Upper lobe of left lung (tissue), 6 donors: ENCODE results near the gene MACROD1. TPM values are rescaled to one million over a fixed set of nuclear protein-coding genes. Genes with fewer than 3 reads are reported as not detected.

ENCODE experiments used
- ATAC-seq, 2 donors: fragments of 200-7000 bp; cut with Tn5 transposase; one replicate each; pipeline ENCODE4 v1.9.1; 2022; ENCODE audit warnings: mild to moderate bottlenecking in 2 of 2, moderate library complexity in 2 of 2; ENCODE audit not compliant: low FRiP score in 2 of 2
- DNase-seq, 2 donors: peaks; one replicate each; pipeline ENCODE4 v3.0.0-alpha.2; 2019 to 2020
- H3K27ac ChIP-seq, 4 donors: fragments of 200-600 bp; sonication (generic); one replicate each; pipeline ENCODE4 v1.5.1; 2016 to 2019
- H3K27me3 ChIP-seq, 4 donors: fragments of 200-600 bp; sonication (generic); one replicate each; pipeline ENCODE4 v1.5.1; 2017 to 2019
- H3K36me3 ChIP-seq, 4 donors: fragments of 200-600 bp; sonication (generic); one replicate each; pipeline ENCODE4 v1.5.1; 2016 to 2019
- H3K4me1 ChIP-seq, 4 donors: fragments of 200-600 bp; sonication (generic); one replicate each; pipeline ENCODE4 v1.5.1; 2018 to 2019
- H3K4me3 ChIP-seq, 4 donors: fragments of 200-600 bp; sonication (generic); one replicate each; pipeline ENCODE4 v1.5.1; 2017 to 2019; ENCODE audit warnings: mild to moderate bottlenecking in 2 of 4, moderate library complexity in 1 of 4
- H3K9me3 ChIP-seq, 4 donors: fragments of 200-600 bp; sonication (generic); one replicate each; pipeline ENCODE4 v1.5.1; 2018 to 2019
- EP300 ChIP-seq, 4 donors: sonication (generic); formaldehyde crosslinking; IDR thresholded peaks; one replicate each; pipeline ENCODE4 v1.5.1; 2017; ENCODE audit warnings: antibody characterized with exemption in 4 of 4, control low read depth in 2 of 4
- POLR2A ChIP-seq, 4 donors: fragments of 450-650 bp; IDR thresholded peaks; one replicate each; pipeline ENCODE4 v1.5.1; 2016 to 2017; ENCODE audit warnings: antibody characterized with exemption in 4 of 4, mild to moderate bottlenecking in 2 of 4
- POLR2AphosphoS5 ChIP-seq, 2 donors: sonication (generic); formaldehyde crosslinking; IDR thresholded peaks; one replicate each; pipeline ENCODE4 v1.5.1; 2017; ENCODE audit warnings: antibody characterized with exemption in 2 of 2
- WGBS, 2 donors: methylation state at CpG; one replicate each; pipeline ENCODE4 v1.1.5; 2017 to 2018; 5-methylcytosine and 5-hydroxymethylcytosine counted together
- total RNA-seq, 6 donors: library from RNA; depleted of rRNA in 4 of 6; stranded (reverse); fragments of >200 nt in 4 of 6; gene quantifications; one replicate each; pipeline versions ENCODE4 v1.1.0 to v1.2.1, GENCODE V29; 2016 to 2021
- TF ChIP-seq, protein P1 (sequence below), 6 experiments: fragments of 450-650 bp in 4 of 6; fragments of 200-600 bp in 2 of 6; sonication (generic) in 2 of 6; IDR thresholded peaks; one replicate each; pipeline ENCODE4 v1.5.1; 2016 to 2019; ENCODE audit warnings: antibody characterized with exemption in 6 of 6
- donor health status: DM: no; HTN: no; CAD: no; lungs with moderate emphysema.
- donor health status: DM: no; HTN: yes; CAD: no; lungs with severe emphysema.

MACROD1 gene
- total RNA-seq, 6 donors from 2014 or later: 16.7 to 59.7 (median 33.5) TPM

DNA sequence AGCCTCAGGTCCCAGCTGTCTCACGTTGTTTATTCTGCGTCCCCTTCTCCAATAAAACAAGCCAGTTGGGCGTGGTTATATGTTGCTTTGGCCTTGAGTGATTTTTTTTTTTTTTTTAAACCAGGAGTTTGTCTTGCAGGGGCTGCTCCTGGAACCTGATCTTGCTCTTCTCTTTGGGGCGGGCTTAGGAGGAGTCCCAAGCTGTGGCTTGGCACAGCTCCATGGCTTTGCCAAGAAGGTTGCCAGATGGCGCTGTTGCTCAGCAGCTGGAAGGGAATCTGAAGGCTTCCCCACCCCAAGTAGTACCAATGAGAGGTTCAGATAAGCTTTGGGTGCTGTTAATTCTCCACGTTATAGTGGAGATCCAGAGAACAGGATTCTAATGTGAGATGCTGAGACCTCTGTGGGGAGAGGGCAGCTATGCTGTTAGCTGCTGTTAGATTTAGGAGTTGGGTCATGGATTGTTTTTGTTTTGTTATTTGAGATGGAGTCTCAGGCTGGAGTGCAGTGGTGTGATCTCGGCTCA, 38.6 kb upstream of the MACROD1 start:
- peaks cover 24 to 47% (median 36%) of the 10 kb centered on the region in 4 donors for H3K4me1 ChIP-seq
- H3K27ac ChIP-seq: peak overlapping the region in 2 of 4 donors; percentile 93 to 94

DNA sequence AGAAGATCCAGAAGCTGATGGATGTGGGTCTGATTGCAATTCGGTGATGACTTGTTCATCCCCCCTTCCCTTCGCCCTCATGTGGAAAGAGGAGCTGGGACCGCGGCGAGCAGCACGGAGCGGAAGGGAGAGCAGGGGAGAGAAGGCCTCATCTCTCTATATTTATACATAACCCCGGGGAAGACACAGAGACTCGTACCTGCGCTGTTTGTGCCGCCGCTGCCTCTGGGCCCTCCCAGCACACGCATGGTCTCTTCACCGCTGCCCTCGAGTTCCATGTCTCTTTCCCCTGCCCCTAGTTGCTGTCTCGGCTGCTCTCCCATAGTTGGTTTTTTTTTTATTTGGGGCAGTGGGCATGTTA, 38.1 kb upstream of the MACROD1 start:
- ATAC-seq: no peak
- peaks cover 20 to 58% (median 43%) of the 10 kb centered on the region in 4 donors for H3K36me3 ChIP-seq
- DNase-seq: peak in 1 of 2 donors; percentile 68
- H3K27ac ChIP-seq: peak overlapping the region in 1 of 4 donors; percentile 93
- 89 to 91% methylated on average over 16 of the region's 16 CpGs for WGBS, 2 donors
- no peak for TF ChIP-seq EP300 (IDR thresholded peaks at IDR 0.05)
- TF ChIP-seq, protein P1, sequence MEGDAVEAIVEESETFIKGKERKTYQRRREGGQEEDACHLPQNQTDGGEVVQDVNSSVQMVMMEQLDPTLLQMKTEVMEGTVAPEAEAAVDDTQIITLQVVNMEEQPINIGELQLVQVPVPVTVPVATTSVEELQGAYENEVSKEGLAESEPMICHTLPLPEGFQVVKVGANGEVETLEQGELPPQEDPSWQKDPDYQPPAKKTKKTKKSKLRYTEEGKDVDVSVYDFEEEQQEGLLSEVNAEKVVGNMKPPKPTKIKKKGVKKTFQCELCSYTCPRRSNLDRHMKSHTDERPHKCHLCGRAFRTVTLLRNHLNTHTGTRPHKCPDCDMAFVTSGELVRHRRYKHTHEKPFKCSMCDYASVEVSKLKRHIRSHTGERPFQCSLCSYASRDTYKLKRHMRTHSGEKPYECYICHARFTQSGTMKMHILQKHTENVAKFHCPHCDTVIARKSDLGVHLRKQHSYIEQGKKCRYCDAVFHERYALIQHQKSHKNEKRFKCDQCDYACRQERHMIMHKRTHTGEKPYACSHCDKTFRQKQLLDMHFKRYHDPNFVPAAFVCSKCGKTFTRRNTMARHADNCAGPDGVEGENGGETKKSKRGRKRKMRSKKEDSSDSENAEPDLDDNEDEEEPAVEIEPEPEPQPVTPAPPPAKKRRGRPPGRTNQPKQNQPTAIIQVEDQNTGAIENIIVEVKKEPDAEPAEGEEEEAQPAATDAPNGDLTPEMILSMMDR (IDR thresholded peaks at IDR 0.05): no peak
- TF ChIP-seq POLR2A (IDR thresholded peaks at IDR 0.05): no peak
- TF ChIP-seq POLR2AphosphoS5 (IDR thresholded peaks at IDR 0.05): no peak
- H3K27me3 ChIP-seq: no peaks in the 10 kb centered on the region
- no peaks in the 10 kb centered on the region for H3K9me3 ChIP-seq
- H3K4me1 ChIP-seq: peaks cover 24 to 46% (median 36%) of the 10 kb centered on the region in 4 donors
- no peak overlapping the region for H3K4me3 ChIP-seq

More for the DNA sequence above, 38.6 kb upstream of the MACROD1 start:
- TF ChIP-seq EP300 (IDR thresholded peaks at IDR 0.05) (no peak), POLR2AphosphoS5 (IDR thresholded peaks at IDR 0.05) (peak; percentile 56 to 64), POLR2A (IDR thresholded peaks at IDR 0.05) (no peak)
- TF ChIP-seq, protein P1 (IDR thresholded peaks at IDR 0.05): peak; percentile 66 to 88 (median 71)
- no peaks in the 10 kb centered on the region for H3K9me3 ChIP-seq
- ATAC-seq: peak; percentile 69 to 74
- H3K4me3 ChIP-seq: no peak overlapping the region
- H3K36me3 ChIP-seq: peaks cover 20 to 54% (median 41%) of the 10 kb centered on the region in 4 donors
- H3K27me3 ChIP-seq: no peaks in the 10 kb centered on the region
- DNase-seq: peak in 1 of 2 donors; percentile 95
- WGBS, 2 donors: 31 to 36% methylated on average over 7 of the region's 7 CpGs

DNA sequence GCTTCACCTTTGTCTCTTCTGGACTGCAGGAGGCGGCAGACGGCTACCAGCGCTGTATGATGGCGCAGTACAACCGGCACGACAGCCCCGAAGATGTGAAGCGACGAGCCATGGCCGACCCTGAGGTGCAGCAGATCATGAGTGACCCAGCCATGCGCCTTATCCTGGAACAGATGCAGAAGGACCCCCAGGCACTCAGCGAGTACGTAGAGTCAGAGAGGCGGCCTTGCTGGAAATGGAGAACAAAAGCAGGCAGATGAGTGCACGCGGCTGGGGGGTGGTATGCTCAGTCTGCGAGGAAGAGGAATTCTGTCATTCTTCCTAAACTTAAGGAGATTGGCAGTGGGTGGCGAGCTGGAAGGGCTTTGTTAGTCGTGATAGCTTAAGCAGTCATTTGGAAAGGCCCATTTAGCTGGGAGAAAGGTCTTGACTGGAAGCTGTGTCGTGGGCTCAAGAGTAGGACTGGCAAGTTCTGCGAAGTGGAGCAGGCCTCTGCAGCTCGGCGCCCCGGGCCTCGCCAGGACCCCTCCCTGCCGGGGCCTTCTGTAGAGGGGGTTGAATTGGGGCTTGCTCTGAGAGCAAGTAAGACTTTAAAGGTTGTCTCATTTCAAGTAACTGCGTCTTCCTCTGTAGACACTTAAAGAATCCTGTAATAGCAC, 37.6 kb upstream of the MACROD1 start:
- WGBS, 2 donors: 92 to 93% methylated on average over 27 of the region's 27 CpGs

DNA sequence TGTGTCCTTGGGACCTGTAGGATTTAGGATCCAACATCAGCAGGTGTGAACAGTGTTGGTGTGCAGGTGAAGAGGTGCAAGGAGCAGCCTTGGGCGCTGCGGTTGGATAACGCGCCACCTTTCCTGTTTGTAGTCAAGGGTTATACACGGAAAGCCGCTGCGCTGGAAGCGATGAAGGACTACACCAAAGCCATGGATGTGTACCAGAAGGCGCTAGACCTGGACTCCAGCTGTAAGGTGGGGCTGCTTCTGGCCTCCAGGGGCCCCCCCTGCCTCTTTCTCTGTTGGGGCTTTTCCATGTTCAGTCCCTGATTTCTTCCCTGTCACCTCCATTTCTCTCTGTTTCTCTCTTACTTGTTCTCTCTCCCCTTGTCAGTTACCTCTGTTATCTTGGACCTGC, 37.1 kb upstream of the MACROD1 start:
- Histone ChIP-seq H3K27ac (no peak overlapping the region), H3K36me3 (peaks cover 23 to 69% (median 53%) of the 10 kb centered on the region in 4 donors), H3K9me3 (no peaks in the 10 kb centered on the region), H3K27me3 (no peaks in the 10 kb centered on the region), H3K4me1 (peaks cover 17 to 36% (median 28%) of the 10 kb centered on the region in 4 donors), H3K4me3 (no peak overlapping the region)
- TF ChIP-seq POLR2AphosphoS5 (IDR thresholded peaks at IDR 0.05): no peak
- no peak for TF ChIP-seq POLR2A (IDR thresholded peaks at IDR 0.05)
- TF ChIP-seq, protein P1 (IDR thresholded peaks at IDR 0.05): no peak
- no peak for TF ChIP-seq EP300 (IDR thresholded peaks at IDR 0.05)
- no peak for DNase-seq
- WGBS, 2 donors: 96 to 97% methylated on average over 9 of the region's 9 CpGs
- ATAC-seq: no peak

More for the DNA sequence above, 37.6 kb upstream of the MACROD1 start:
- Histone ChIP-seq H3K9me3 (no peaks in the 10 kb centered on the region), H3K27ac (no peak overlapping the region), H3K4me1 (peaks cover 22 to 42% (median 34%) of the 10 kb centered on the region in 4 donors), H3K4me3 (no peak overlapping the region), H3K36me3 (peaks cover 20 to 63% (median 47%) of the 10 kb centered on the region in 4 donors), H3K27me3 (no peaks in the 10 kb centered on the region)
- TF ChIP-seq EP300 (IDR thresholded peaks at IDR 0.05) (no peak), POLR2A (IDR thresholded peaks at IDR 0.05) (no peak), POLR2AphosphoS5 (IDR thresholded peaks at IDR 0.05) (no peak)
- TF ChIP-seq, protein P1 (IDR thresholded peaks at IDR 0.05): no peak
- no peak for ATAC-seq
- peak in 1 of 2 donors; percentile 54 for DNase-seq
